HG02759 (cell line): ENCODE data around the gene APP.
"Not testable (repeated sequence)": the region's sequence is repeated elsewhere in the genome, so short reads cannot be mapped to it uniquely, and the experiment has no call there.

Experiments
- ATAC-seq: cut with Tn5 transposase; IDR thresholded peaks from one replicate; pipeline ENCODE4 v1.9.1; 2021; ENCODE audit warnings: mild to moderate bottlenecking, moderate library complexity; ENCODE audit not compliant: unreplicated experiment

APP gene

GRCh38 chr21:26165331-26165730, 5.2 kb downstream of the APP start:
- ATAC-seq = no peak

DNA sequence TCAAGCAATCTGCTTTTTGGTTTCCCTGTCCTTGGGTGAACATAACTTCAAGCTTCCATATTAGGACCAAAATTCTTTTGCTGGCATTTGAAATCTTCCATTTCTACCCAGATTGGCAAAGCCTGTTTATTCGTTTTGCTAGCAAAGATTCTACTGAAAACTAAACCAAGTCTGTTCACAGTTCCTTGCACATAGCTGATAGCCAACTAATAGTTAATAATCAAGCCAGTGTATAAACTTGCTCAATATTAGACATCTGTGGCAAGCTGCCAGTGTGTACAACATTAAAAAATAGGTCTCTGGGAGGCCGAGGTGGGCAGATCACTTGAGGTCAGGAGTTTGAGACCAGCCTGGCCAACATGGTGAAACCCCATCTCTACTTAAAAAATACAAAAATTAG, 6.3 kb downstream of the APP start:
- no peak for ATAC-seq

DNA sequence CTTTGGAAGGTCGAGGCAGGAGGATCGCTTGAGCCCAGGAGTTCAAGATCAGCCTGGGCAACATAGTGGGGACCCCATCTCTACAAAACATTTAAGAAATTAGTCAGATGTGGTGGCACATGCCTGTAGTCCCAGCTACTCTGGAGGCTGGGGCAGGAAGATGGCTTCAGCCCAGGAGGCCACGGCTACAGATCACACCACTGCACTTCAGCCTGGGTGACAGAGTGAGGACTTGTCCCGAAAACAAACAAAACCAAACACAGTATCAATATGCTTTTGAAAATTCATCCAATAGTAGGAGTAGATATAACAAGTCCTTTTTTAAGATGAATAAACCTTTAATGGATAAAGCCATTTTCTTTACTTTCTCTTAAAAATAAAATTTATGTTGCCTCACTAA, 8.5 kb downstream of the APP start:
- ATAC-seq = no peak

DNA sequence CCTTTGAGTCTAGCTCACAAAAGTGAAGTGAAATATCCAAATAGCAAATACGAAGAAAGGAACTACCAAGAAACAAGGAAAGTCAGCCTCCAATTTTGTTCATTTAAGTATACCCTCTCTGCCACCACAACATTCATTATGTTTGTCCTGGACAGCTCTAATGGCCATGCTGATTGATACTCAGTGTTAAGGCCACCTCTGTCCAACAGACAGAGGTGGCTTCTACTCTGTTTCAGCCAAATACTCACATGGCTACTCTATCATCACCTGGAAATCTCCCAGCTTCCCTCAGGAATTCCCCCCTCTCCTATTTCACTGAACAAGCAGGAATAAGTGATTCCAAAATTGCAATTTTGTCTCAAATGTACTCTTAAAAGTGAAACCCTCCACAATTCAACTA, 10.7 kb downstream of the APP start:
- ATAC-seq = no peak

GRCh38 chr21:26157801-26158200, 12.8 kb downstream of the APP start:
- ATAC-seq = no peak

- no peak for ATAC-seq
Observed at GRCh38 chr21:26154753-26155152, 15.8 kb downstream of the APP start.

DNA sequence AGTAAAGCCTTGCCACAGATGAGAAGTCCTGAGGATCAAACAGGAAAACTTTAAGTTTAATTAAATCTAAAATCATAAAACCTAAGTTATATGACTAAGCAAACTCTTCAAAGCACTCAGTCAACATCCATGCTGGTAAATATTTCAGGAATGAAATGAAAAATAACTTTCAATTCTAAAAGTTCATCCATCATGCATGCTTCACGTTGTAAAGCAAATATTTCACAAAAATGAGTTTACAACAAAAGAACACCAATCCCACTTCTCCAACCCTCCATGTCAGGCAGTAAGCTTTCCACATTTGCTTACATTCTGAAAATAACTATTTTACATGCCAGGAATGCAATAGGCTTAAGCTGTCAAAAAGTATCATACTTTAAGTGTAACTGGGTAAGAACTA, 16.8 kb downstream of the APP start:
- ATAC-seq = no peak

DNA sequence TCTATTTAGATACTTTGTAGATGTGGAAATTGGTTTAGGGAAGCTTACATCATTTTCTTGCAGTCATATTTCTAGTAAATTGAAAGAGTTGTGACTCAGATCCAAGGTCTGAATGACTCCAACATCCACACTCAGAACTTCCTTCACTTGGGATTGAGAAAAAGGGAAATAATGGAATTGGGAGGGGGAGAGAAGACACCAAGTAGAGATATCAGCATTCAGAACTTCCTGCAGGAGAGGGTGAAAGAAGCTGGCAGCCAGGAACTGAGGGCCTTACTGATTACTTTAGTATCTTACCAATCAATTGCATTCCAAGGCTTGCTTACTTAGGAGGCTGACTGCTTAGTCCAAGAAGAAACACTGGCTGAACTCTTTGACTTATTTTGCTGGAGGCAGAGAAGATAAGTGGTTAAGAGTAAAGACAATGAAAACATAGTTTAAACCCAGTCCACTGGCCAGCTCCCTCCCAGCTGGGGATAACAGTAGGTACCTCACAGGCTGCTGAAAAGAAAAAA, 21.7 kb downstream of the APP start:
- no peak for ATAC-seq

DNA sequence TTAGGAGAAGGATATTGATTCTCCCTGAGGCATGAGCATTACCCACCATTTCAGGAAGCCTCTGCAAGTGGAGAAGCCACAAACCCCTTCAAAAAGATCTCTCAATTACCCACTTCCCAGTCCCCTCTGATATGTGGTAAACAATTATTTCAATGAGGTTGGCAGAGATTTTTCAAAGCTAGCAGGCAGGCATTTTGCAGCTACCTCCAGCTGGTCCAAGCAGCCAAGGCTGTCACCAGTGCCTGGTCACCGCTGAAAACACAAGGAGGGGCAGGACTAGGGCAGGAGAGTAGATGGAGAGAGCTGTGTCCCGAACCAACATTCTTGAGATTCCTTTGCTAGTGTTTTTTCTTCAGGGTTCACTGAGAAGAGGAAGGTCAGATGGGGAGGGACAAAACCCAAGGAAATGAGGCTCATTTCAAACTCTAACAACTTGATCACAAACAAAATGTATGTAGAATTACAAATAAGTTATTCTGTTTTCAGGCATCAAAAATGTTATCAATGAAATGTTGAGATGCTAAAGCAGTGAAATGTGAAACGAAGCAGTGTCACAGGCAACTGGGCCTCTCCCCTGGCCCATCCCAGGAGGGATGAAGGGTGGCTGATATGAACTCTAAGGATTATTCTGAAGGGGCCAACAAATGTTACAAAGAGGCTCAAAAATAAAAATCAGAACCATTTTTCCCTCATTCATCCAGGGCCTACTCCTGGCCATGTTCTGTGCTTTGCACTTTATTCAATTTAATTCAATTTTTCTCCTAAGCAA, 22.3 kb downstream of the APP start:
- no peak for ATAC-seq

- ATAC-seq = no peak
Observed at GRCh38 chr21:26147535-26147934, 23.0 kb downstream of the APP start.

DNA sequence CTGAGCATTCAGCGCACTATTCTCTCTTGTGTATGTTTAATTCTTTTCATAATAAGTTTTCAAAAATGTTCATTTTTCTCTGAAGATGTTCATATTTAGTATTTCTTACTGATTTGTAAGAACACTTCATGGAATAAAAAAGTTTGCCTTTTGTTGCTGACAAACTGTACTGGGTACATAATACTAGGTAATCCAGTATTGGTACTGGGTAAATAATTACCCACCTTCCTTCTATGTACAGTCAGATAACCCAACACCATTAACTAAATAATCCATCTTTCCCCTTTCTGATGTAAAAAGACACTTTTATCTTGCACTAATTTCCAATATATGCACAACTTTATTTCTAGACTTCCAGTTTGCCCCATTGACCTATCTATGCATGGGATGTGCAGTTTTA, 23.9 kb downstream of the APP start:
- ATAC-seq = no peak

DNA sequence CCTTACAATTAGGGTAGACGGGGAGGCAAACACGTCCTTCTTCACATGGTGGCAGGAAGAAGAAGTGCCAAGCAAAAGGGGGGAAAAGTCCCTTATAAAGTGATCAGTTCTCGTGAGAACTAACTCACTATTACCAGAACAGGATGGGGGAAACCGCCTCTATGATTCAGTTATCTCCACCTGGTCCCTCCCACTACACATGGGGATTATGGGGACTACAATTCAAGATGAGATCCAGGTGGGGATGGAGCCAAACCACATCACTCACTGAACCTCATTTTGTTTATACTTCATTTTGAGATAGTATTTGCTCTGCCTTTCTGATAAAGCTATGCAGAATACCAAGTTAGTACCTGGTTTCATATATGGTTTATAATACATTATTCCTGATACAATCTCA, 26.5 kb downstream of the APP start:
- no peak for ATAC-seq

- ATAC-seq = no peak
Observed at GRCh38 chr21:26142363-26142762, 28.2 kb downstream of the APP start.

- no peak for ATAC-seq
Observed at GRCh38 chr21:26140926-26141325, 29.6 kb downstream of the APP start.

GRCh38 chr21:26140164-26140579, 30.4 kb downstream of the APP start:
- no peak for ATAC-seq

GRCh38 chr21:26138615-26139257, 31.8 kb downstream of the APP start:
- no peak for ATAC-seq

DNA sequence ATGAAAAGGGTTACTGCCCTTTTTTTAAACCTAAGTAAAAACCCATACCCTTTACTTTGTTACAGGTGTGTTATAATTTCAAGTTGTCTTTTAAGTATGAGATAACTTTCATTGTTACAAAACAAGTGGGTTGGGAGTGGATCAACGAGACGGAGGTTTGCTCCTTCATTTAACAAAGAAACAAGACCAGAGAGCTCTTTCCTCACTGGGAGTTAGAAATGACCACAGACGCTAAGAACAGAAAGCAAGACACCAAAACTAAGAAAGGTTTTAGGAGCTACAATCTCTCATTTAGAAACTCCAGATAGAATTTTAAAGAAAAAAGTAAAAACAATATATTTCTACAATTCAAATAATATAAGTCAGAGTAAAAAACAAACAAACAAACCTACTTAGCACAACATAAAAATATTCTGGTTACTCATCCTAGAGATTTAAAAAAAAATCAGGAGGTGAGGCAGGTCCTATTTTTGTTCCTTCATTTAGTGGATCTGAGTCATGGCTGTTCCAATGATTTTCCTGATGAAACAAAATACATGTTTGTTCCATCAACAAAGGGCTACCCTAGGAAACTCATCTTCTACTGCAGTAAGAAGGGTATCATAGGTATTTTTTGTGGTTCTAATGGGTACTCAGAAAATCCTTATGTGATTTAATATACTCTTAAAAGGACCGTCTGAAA, 33.0 kb downstream of the APP start:
- ATAC-seq = no peak

DNA sequence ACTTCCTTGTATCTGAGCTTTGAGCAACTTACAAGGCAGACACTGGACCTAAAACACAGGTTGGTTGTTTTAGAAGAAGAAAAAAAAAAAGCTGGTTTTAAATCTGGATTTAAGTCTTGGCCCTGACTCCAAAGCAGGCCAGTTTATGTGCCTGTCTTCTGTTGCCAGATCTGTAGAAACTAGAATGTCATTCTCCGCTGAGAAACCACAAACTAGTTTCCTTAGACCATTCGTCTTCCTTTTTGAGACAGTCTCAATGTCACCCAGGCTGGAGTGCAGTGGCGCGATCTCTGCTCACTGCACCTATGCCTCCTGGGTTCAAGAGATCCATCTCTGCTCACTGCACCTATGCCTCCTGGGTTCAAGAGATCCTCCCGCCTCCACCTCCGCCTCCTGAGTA, 33.9 kb downstream of the APP start:
- ATAC-seq = peak; percentile 98

DNA sequence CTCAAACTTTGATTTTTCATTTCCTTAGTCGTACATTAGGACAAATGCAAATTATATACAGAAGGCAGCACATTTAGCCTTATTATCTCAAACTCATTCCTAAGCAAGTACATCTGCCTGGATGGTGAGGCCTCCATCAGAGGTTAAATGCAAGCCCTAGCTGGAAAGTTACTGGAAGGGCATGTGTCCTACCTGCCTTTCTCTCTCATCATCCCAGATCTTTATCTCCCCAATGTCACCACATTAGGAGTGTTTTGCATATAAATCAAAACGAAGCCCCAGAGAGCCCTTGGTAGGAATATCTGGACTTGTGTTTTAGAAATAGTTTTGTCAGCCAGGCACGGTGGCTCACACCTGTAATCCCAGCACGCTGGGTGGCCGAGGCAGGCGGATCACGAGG, 35.0 kb downstream of the APP start:
- no peak for ATAC-seq

DNA sequence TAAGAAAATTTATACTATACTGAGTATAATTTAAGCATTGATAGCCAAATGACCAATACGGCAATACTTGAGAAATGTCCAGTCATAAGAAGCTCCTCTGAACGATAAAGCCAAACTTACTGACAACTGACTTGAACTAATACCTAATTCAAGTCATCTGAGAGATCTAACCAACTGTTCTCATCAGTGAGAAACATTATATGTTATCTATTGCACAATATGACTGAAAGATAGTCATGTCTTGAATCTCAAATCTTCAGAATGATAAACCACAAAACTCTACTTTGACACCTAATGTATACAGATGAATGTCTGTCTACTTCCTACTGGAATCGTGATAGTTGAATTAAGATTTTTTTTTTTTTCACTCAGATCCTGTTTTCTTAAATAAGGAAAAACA, 39.0 kb downstream of the APP start:
- no peak for ATAC-seq

GRCh38 chr21:26131053-26131452, 39.5 kb downstream of the APP start:
- not testable (repeated sequence) for ATAC-seq
